Measurements from ENCODE around the gene DLG2.

- TF ChIP-seq SIN3A (conservative IDR thresholded peaks at IDR 0.05 in 1 of 2, IDR thresholded peaks at IDR 0.05 in 1 of 2; ENCODE audit: low read depth in 1 of 2, low read length in 2 of 2), result no peak
- no peak for TF ChIP-seq EZH2 (IDR thresholded peaks at IDR 0.05; ENCODE audit: low read depth, low read length, severe bottlenecking)
- no peak for TF ChIP-seq POLR2A (IDR thresholded peaks at IDR 0.05; ENCODE audit: control extremely low read depth in 1 of 2, low read depth in 2 of 2, low read length in 2 of 2)
- no peak for TF ChIP-seq E2F6 (IDR thresholded peaks at IDR 0.05)
- TF ChIP-seq CTCF (IDR thresholded peaks at IDR 0.05; ENCODE audit: control extremely low read depth in 1 of 3, insufficient read depth in 1 of 3, low read depth in 1 of 3, low read length in 3 of 3), result no peak
- TF ChIP-seq CREB1 (IDR thresholded peaks at IDR 0.05), result no peak
- no peak for TF ChIP-seq ZNF274 (IDR thresholded peaks at IDR 0.05; ENCODE audit: borderline replicate concordance, extremely low read depth, low read length)
- no peak for TF ChIP-seq TAF1 (IDR thresholded peaks at IDR 0.05; ENCODE audit: low read depth, low read length)
- no peak for TF ChIP-seq RXRA (IDR thresholded peaks at IDR 0.05; ENCODE audit: insufficient read depth, low read depth, low read length)
- no peak for TF ChIP-seq CEBPB (IDR thresholded peaks at IDR 0.05; ENCODE audit: low read depth, low read length)
- no peak for TF ChIP-seq YY1 (IDR thresholded peaks at IDR 0.05; ENCODE audit: low read depth, low read length)
These were observed 1482.6 kb downstream of the DLG2 start for GRCh38 chr11:84144531-84144930.
